K562 (cell line): Measurements from ENCODE around the gene ACOX1. TPM values are rescaled to one million over a fixed set of nuclear protein-coding genes. Genes with fewer than 3 reads are reported as not detected.

Experiments used
- ATAC-seq: fragments of 200-7000 bp; cut with Tn5 transposase; 3 replicates; pipeline ENCODE4 v1.9.1; 2020; ENCODE audit warnings: moderate library complexity
- BruUV-seq: library from RNA; stranded (reverse); fragments of 400-500 nt; replicated peaks from 2 replicates; lab custom pipeline; 2021; lab: Mats Ljungman, UMichigan
- CTCF ChIA-PET: fragments of 300-600 bp; formaldehyde crosslinking; extraction: SDS; loops from one replicate; lab custom pipeline; 2021; ENCODE audit warnings: low intra/inter-chr PET ratio; lab: Yijun Ruan, JAX
- POLR2A ChIA-PET: fragments of 300-600, 350-650 bp; sonication (Branson Sonifier 250); formaldehyde crosslinking; extraction: SDS; loops from one replicate; lab custom pipeline; 2021; ENCODE audit warnings: antibody characterized with exemption, inconsistent platforms; lab: Yijun Ruan, JAX
- DNase-seq, 4 experiments: peaks; one replicate each; pipeline versions ENCODE4 v3.0.0 to v3.0.0-alpha.2; 2011 to 2018; ENCODE audit warnings: low spot score in 3 of 4, mixed read lengths in 3 of 4; ENCODE audit errors: extremely low read depth in 1 of 4
- FAIRE-seq: peaks from 2 replicates; lab custom pipeline; 2011; peaks lifted over from hg19 to GRCh38; lab: Jason Lieb, UNC
- H2AFZ ChIP-seq: 2 replicates; pipeline ENCODE4 v1.6.0; 2011; ENCODE audit warnings: low read depth, low read length, control low read depth, inconsistent platforms
- H3K27ac ChIP-seq: fragments of 200-600 bp; 3 replicates; pipeline ENCODE4 v1.8.0; 2011; ENCODE audit warnings: low read depth, mild to moderate bottlenecking, control low read depth, inconsistent platforms, low read length, moderate library complexity, mixed read lengths; ENCODE audit errors: extremely low read depth
- H3K27me3 ChIP-seq, 2 experiments: fragments of 300-600 bp in 1 of 2; 2 replicates in 1 of 2; 3 replicates in 1 of 2; pipeline versions ENCODE4 v1.6.0 to v1.8.0; 2011; ENCODE audit warnings: inconsistent platforms in 2 of 2, low read length in 2 of 2, mild to moderate bottlenecking in 1 of 2, mixed read lengths in 1 of 2, moderate library complexity in 1 of 2; ENCODE audit not compliant: control insufficient read depth in 2 of 2, insufficient read depth in 2 of 2
- H3K36me3 ChIP-seq: fragments of 300-600 bp; 3 replicates; pipeline ENCODE4 v1.8.0; 2011; ENCODE audit warnings: mild to moderate bottlenecking, low read length, inconsistent platforms; ENCODE audit not compliant: control insufficient read depth, insufficient read depth
- H3K4me1 ChIP-seq, 2 experiments: fragments of 200-600 bp in 1 of 2; replicated peaks in 1 of 2; 2 replicates in 1 of 2; 3 replicates in 1 of 2; pipeline versions ENCODE4 v1.5.1 to v1.8.0; 2011; ENCODE audit warnings: inconsistent platforms in 2 of 2, low read length in 2 of 2, mild to moderate bottlenecking in 1 of 2, mixed read lengths in 1 of 2, moderate library complexity in 1 of 2; ENCODE audit not compliant: control insufficient read depth in 2 of 2, insufficient read depth in 2 of 2
- H3K4me2 ChIP-seq: 2 replicates; pipeline ENCODE4 v1.6.1; 2011; ENCODE audit warnings: low read length, control low read depth, inconsistent platforms, mixed read lengths; ENCODE audit not compliant: insufficient read depth
- H3K4me3 ChIP-seq: fragments of 200-600 bp; sonication (generic), shearing (Covaris generic); 2 replicates; pipeline ENCODE4 v1.5.1; 2016; ENCODE audit warnings: control low read depth, inconsistent platforms
- H3K79me2 ChIP-seq: fragments of 200-600 bp; 3 replicates; pipeline ENCODE4 v1.8.0; 2011; ENCODE audit warnings: low read length, inconsistent platforms; ENCODE audit not compliant: control insufficient read depth, insufficient read depth
- H3K9ac ChIP-seq, 2 experiments: 2 replicates each; pipeline versions ENCODE4 v1.6.0 to v1.6.1; 2011; ENCODE audit warnings: low read depth in 2 of 2, low read length in 2 of 2, control low read depth in 1 of 2, inconsistent platforms in 1 of 2, mild to moderate bottlenecking in 1 of 2, mixed read lengths in 1 of 2; ENCODE audit not compliant: insufficient read depth in 1 of 2
- H3K9me1 ChIP-seq: one replicate; pipeline ENCODE4 v1.6.0; 2011; ENCODE audit warnings: inconsistent platforms, mild to moderate bottlenecking, low read length, moderate library complexity; ENCODE audit not compliant: control insufficient read depth, insufficient read depth
- H3K9me3 ChIP-seq: replicated peaks from 2 replicates; pipeline ENCODE4 v1.5.1; 2011; ENCODE audit warnings: low read depth, low read length, inconsistent platforms; ENCODE audit not compliant: control insufficient read depth, insufficient read depth
- H4K20me1 ChIP-seq: replicated peaks from 2 replicates; pipeline ENCODE4 v1.6.1; 2011; ENCODE audit warnings: low read length, inconsistent platforms, mixed read lengths; ENCODE audit not compliant: control insufficient read depth, insufficient read depth
- BRCA1 ChIP-seq, 2 experiments: fragments of 450-650 bp in 1 of 2; sonication (generic) in 1 of 2; formaldehyde crosslinking in 1 of 2; IDR thresholded peaks; 2 replicates each; pipeline versions ENCODE4 v1.5.0 to v1.6.1; 2017 to 2020; ENCODE audit warnings: mild to moderate bottlenecking in 1 of 2, missing genetic modification reagents in 1 of 2
- ETS2 ChIP-seq: IDR thresholded peaks from 2 replicates; pipeline ENCODE4 v1.6.1; 2016; ENCODE audit warnings: borderline replicate concordance, missing genetic modification characterization, mild to moderate bottlenecking, moderate library complexity, missing compliant biosample characterization; ENCODE audit not compliant: poor library complexity, severe bottlenecking
- KHSRP ChIP-seq: fragments of 450-650 bp; IDR thresholded peaks from 2 replicates; pipeline ENCODE4 v1.6.1; 2017
- POLR2G ChIP-seq: fragments of 200-400 bp; formaldehyde crosslinking; IDR thresholded peaks from 2 replicates; pipeline ENCODE4 v1.6.1; 2017; ENCODE audit warnings: low read depth, mild to moderate bottlenecking, antibody characterized with exemption, low read length, moderate library complexity
- RBFOX2 ChIP-seq: fragments of 200-400 bp; formaldehyde crosslinking; IDR thresholded peaks from 2 replicates; pipeline ENCODE4 v1.6.1; 2017; ENCODE audit warnings: low read depth, mild to moderate bottlenecking, low read length, moderate library complexity
- WGBS: fragments of 100-300 bp; shearing (Covaris generic); methylation state at CpG from one replicate; pipeline ENCODE4 v1.1.6; 2016; ENCODE audit warnings: low coverage, mixed read lengths; ENCODE audit not compliant: insufficient coverage; ENCODE audit errors: missing lambda C conversion rate; 5-methylcytosine and 5-hydroxymethylcytosine counted together
- in situ Hi-C: fragments of 300-500 bp; cut with MboI; formaldehyde crosslinking; loops from 4 replicates; pipeline ENCODE4 v1.15.0; 2018; ENCODE audit warnings: inconsistent platforms, mixed read lengths
- intact Hi-C: fragments of 100-400 bp; cut with micrococcal nuclease; formaldehyde crosslinking; loops from 2 replicates; pipeline ENCODE4 v1.14.2; 2022
- polyA plus RNA-seq, 8 experiments: library from polyadenylated mRNA; depleted of rRNA in 4 of 8; stranded (reverse) in 5 of 8; unstranded in 3 of 8; fragments of >200 nt; fragmentation: Nextera tagmentation in 2 of 8; fragmentation: Illumina TruSeq in 1 of 8; extraction: Ambion mirVana in 2 of 8; extraction: Trizol in 1 of 8; gene quantifications; 2 replicates each; pipeline versions ENCODE4 v1.2.1 to v1.2.3, GENCODE V29; 2011 to 2014; ENCODE audit warnings: inconsistent platforms in 1 of 8, missing spikeins in 1 of 8
- total RNA-seq, 7 experiments: library from RNA; depleted of rRNA in 6 of 7; stranded (reverse); fragments of >200 nt in 6 of 7; fragmentation: Illumina TruSeq in 2 of 7; extraction: Trizol in 2 of 7; gene quantifications; 2 replicates each; pipeline versions ENCODE4 v1.2.1 to v1.2.3, GENCODE V29; 2011 to 2021; ENCODE audit warnings: low replicate concordance in 1 of 7
- TF ChIP-seq, protein P1 (sequence below): fragments of 250-450 bp; sonication (Bioruptor Pico); IDR thresholded peaks from 2 replicates; pipeline ENCODE4 v1.8.0; 2022; ENCODE audit warnings: moderate library complexity, mild to moderate bottlenecking, inconsistent platforms

ACOX1 gene
- total and polyA plus RNA-seq, 9 of the 15 experiments (the other 6 are each of a cell fraction or from before 2014, with no cell fraction given), result 7.8 to 24.1 (median 14.5) TPM

DNA sequence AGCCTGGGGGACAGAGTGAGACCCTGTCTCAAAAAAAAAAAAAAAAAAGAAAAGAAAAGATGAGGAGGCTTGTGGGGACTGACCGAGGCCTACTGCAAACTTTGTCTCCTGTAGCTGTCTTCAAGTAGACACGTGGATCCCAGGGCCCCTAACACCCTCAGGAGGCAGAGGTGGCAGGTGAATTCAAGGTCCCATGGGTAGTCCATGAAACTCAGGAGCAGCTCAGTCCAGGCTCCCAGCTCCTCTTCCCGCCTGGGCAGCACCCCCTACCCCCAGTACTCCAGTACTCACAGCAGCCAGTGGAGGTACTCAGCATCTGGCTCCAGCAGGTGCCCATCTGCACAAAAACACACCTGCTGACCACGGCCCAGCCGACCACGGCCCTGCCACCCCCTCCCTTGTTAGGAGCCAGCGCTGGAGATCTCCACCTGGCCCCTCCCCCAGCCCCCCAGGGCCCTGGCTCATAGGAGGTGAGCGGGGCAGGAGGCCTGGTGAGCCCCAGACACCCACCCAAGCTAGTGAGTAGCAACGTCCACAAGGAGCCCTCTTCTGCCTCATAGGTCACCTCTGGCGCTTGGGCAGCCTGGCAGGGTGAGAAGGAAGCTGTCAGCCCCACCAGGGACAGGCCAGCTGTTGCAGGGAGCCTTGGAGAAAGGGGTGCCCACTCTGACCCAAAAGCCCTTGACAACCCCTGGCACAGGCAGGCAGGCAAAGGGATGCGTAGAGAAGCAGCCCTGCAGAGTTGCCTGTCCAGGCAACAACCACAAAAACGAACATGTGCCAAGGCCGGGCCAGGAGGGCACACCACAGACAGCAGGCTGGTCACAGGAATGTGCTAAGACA, 78.1 kb downstream of the ACOX1 start (continued):
- TF ChIP-seq, protein P1, sequence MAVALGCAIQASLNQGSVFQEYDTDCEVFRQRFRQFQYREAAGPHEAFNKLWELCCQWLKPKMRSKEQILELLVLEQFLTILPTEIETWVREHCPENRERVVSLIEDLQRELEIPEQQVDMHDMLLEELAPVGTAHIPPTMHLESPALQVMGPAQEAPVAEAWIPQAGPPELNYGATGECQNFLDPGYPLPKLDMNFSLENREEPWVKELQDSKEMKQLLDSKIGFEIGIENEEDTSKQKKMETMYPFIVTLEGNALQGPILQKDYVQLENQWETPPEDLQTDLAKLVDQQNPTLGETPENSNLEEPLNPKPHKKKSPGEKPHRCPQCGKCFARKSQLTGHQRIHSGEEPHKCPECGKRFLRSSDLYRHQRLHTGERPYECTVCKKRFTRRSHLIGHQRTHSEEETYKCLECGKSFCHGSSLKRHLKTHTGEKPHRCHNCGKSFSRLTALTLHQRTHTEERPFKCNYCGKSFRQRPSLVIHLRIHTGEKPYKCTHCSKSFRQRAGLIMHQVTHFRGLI (CRISPR knock-in tag), result no peak
- no peak for TF ChIP-seq KHSRP
- no peak for TF ChIP-seq BRCA1 (IDR thresholded peaks at IDR 0.05)
- no peak for TF ChIP-seq BRCA1 (CRISPR knock-in tag; IDR thresholded peaks at IDR 0.05)

DNA sequence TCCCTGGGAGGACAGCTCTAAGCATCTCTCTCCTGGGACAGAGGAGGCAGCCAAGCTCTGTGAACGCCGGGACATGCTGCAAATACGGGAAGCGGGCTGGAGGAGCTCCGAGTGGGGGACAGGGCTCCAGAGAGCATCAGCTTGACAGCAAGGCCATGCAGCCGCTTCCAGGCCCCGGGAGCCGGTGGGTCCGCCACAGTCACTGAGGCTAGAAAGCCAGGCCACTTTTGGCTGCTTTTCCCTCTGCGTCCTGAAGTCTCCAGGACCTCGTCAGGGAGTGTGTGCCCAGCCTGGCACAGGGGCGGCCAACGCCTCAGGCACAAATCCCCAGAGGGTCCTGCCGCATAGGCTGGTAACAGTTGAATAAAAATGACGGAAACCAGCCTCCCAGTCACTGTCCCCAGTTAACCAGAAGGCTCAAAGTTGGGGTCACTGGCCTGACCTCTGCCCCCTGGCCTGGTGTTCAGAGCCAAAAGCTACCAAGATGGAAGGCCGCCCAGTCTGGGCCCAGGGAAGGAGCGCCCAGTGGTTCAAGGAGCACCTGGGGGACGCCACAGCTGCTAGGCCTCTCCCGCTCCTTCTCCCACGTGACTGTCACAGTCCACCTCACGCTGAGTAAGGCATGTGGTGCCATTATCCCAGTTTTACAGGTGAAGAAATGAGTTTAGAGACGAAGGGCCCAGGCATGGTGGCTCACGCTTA, 79.0 kb downstream of the ACOX1 start:
- peaks cover 39% of the 10 kb centered on the region for H3K79me2 ChIP-seq
- H3K9me1 ChIP-seq, result no peaks in the 10 kb centered on the region
- intact Hi-C loops (no loop called here), in situ Hi-C loops (no loop called here)
- 94% methylated on average over 18 of the region's 23 CpGs for WGBS
- DNase-seq (no peak), ATAC-seq (no peak), FAIRE-seq (no peak)
- H2AFZ ChIP-seq, result no peak overlapping the region
- H3K4me3 ChIP-seq, result no peak overlapping the region
- no peak overlapping the region for H3K27ac ChIP-seq
- TF ChIP-seq ETS2 (no peak), RBFOX2 (peak; percentile 50; the same call in 1 of the 2 replicates), POLR2G (peak; percentile 52; the same call in 1 of the 2 replicates)
- no TSS peak for BruUV-seq
- POLR2A ChIA-PET, result interaction anchor here (0.8 to 15.9 kb wide), 8 partner anchors 10 to 736 kb away, joined by 3 to 169 read pairs (median 4); partner anchors contain the start of genes TRIM47 and WBP2
- H3K36me3 ChIP-seq, result peaks cover 67% of the 10 kb centered on the region; the same call in 2 of the 3 replicates
- H4K20me1 ChIP-seq, result no peaks in the 10 kb centered on the region
- CTCF ChIA-PET, result no interaction called here
- H3K4me1 ChIP-seq, result peaks cover 12 to 73% of the 10 kb centered on the region in 2 experiments; a peak in 4 of 5 replicates
- no peaks in the 10 kb centered on the region for H3K27me3 ChIP-seq
- no peak overlapping the region for H3K4me2 ChIP-seq
- peak overlapping the region in 1 of 2 experiments; percentile 65; a peak in 2 of 4 replicates for H3K9ac ChIP-seq
- H3K9me3 ChIP-seq, result no peaks in the 10 kb centered on the region
